Stimulated activated CD4-positive, alpha-beta T cell treated with anti-CD3 and anti-CD28 coated beads, Interleukin-12 subunit alpha, Interleukin-12 subunit beta, amount 100 ng/mL, for 48 hours (primary cell): Measurements from ENCODE around the gene MRPL32.
"Not testable (repeated sequence)": the region's sequence is repeated elsewhere in the genome, so short reads cannot be mapped to it uniquely, and the experiment has no call there.

ENCODE experiments used
- DNase-seq, 3 donors: peaks; one replicate each; pipeline ENCODE4 v3.0.0-alpha.2; 2020; ENCODE audit warnings: low read depth in 2 of 3, low spot score in 1 of 3

The MRPL32 gene

DNA sequence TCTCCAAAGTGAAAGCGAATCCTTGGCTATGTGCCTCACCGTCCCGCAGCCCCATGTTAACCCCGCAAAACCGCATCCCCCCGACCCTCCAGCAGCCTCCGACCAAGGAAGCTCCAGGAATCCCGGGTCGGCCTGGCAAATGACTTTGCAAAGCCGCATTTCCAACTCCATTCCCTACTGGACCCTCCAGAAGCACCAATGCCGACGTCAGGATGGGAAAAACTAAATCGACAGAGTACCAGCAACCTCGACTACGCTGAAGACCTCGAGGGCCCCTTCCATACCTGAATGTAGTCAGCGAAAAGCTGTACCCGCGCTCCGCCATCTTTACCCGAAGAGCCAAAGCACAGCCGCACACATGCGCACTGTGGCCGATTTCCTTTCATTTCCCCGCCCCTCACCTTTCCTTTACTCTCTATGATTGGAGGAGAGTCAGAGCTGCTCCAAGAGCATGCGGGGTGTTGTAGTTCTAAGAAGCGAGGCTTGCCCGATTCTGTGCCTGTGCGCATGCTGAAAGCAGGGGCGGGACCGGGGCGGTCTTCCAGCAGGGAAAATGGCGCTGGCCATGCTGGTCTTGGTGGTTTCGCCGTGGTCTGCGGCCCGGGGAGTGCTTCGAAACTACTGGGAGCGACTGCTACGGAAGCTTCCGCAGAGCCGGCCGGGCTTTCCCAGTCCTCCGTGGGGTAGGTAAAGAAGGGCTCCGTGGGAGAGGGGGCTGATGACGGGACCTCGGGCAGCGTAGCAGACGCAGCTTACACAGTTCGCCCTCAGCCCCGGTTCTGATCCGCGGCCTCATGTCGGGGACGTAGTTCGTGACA lies at the start of gene MRPL32, which contains the start of gene PSMA2:
MRPL32 (plus strand) TSS at position 543 of the 818 bp plus-strand sequence; CDS start at position 554, 11 bp downstream.
PSMA2 (minus strand) TSS at position 341 of the 818 bp plus-strand sequence; CDS start at position 325, 16 bp downstream.
- DNase-seq, result peak; percentile 86 to 91 (median 89)

DNA sequence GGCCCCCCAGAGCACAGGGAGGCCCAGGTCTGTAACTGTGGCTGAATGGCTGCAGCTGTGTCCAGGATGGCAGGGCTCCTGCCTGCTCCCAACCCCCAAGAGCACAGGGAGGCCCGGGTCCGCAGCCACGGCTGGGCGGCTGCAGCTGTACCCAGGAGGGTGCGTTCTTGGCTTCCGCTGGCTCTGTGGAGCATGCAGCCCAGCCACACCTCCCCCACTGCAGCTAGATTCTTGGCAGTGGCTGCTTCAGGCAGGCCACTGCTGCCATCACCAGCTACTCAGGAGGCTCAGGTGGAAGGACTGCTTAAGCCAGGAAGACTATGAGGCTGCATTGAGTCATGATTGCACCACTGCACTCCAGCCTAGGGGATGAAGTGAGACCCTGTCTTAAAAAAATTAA lies 48.2 kb upstream of the MRPL32 start:
- DNase-seq, result no peak

DNA sequence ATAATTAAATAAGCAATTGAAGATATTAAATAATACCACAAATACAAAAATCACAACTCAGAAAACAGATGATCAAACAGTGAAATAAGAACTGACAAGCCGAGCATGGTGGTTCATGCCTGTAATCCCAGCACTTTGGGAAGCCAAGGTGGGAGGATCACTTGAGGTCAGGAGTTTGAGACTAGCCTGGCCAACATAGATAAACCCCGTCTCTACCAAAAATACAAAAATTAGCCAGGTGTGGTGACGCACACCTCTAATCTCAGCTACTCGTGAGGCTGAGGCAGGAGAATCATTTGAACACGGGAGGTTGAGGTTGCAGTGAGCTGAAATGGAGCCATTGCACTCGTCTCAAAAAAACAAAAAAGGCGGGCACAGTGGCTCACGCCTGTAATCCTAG lies 47.0 kb upstream of the MRPL32 start:
- DNase-seq, result not testable (repeated sequence)

DNA sequence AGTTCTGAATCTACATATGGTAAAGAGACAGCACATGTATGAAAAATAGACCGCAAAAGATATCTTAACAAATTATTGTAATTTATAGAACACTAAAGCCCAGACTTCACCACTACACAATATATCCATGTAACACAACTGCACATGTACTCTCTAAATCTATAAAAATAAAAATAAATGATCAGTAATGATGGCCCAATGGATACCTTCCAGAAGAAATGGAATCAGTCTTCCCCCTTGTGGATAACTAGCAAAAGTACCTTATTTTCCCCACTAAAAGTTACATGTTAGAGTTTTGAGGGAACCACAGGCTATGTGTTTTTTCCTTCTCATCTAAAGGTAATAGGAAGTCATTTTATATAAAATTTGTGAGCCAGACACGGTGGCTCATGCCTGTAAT lies 46.0 kb upstream of the MRPL32 start:
- no peak for DNase-seq

DNA sequence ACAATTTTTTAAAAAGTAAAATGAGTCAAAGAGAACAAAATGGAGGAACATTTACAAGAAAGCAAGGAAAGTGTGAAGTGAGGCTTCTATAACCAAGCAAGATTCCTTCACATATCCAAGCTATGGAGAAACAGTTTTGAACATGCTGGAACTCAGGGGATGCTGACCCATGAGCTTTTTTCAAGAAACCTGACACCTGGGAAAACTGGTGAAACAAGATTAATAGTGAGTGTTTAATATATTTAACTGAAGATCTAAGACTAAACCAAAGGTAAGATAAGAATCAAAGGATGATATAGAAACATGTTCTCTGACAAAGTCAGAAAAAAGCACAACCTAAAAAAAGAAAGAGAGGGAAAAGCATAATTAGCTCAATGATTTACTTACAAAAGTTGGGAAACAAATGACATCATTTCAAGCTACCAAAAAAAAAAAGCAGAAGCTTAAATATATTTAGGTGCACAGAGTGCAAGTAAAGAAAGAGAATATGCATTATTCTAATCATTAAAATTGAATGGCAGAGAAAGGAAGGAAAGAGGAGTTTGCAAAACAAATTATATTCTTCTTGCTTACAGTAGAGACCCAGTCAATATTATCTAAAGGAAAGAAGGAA lies 45.2 kb upstream of the MRPL32 start:
- no peak for DNase-seq

DNA sequence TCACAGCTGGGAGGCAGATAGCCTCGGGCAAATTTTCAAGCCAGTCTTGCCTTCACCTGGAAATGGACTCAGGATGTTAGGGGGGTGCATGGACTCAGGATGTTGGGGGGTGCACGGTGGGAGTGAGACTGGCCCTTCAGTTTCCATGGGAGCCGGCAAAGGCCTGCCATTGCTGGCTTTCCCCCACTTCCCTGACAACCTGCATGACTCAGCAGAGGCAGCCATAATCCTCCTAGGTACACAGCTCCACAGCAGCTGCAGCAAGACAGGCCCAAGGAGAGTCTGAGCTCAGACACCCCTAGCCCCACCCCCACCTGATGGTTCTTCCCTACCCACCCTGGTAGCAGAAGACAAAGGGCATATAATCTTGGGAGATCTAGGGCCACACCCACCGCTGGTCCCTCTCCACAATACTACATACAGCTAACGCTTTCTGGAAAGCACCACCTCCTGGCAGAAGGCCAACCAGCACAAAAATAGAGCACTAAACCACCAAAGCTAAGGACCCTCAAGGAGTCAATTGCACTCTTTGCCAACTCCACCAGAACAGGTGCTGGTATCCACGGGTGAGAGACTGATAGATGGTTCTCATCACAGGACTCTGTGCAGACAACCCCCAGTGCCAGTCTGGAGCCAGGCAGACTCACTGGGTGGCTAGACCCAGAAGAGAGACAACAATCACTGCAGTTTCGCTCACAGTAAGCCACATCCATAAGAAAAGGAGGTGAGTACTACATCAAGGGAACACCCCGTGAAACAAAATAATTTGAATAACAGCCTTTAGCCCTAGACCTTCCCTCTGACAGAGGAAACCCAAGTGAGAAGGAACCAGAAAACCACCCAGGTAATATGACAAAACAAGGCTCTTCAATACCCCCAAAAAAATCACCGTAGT lies 38.6 kb upstream of the MRPL32 start:
- DNase-seq, result no peak

DNA sequence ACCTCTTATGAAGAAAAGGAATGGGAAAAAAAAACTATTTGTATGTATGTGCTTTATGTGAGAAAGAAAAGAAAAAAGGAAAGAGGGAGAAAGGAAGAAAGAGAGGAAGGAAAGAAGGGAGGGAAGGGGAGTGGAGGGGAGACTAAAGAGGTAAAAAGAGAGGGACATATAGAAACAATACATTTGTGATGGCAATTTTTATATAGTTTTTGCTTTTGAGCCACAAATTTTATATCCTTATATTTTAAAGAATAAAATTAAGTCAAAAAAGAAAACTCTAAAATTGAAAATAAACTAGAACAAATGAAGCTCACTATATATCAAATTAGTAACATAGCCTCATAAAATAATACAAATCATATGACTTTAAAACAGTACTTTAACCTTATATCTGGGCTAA lies 31.3 kb upstream of the MRPL32 start:
- DNase-seq, result no peak

DNA sequence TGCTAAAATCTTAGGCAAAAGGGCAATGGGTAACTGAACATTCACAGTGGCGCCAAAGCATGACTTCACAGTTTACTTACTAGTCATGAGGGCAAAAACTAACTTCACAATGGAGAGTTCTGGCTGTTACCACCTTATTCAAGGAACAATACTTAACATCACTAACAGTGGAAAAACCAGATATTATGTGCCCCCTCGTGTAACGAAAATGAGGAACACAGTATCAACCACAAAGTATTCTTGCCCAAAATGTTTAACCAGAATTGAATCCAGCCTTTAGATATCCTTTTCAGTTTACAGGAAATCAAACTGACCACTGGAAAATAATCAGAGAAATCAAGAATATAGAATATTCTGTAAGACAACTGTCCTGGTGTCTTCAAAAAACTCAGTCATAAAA lies 29.8 kb upstream of the MRPL32 start:
- DNase-seq, result no peak

DNA sequence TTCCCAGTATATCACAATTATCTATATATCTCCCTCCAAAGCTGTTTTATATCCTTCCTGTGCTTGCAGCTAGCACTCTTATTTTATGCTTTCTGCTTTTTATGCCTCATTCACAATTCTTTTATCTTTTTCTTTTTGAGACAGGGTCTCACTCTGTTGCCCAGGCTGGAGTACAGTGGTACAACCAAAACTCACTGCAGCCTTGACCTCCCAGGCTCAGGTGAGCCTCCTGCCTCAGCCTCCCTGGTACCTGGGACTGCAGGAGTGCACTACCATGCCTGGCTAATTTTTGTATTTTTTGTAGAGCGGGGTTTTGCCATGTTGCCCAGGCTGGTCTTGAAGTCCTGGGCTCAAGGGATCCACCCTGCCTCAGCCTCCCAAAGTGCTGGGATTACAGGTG lies 26.0 kb upstream of the MRPL32 start:
- DNase-seq, result no peak

DNA sequence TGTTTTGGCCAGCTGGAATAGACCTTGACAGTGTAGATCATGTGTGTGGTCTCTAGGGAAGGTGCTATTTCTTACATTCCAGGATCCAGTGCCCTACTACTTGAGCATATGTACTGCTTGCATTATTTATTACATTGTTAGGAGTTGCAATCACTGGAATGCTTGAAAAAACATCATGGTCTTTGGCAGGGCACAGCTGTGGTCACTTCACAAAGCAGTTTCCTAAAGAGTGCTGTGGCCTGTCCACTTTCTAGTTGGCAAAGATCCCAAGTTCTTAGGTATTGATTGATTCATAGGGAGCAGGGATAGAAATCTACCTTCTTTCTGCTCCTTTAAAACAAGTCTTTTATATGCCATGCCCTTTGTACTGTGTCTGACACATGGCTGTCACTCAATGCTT lies 24.9 kb upstream of the MRPL32 start:
- DNase-seq, result no peak

DNA sequence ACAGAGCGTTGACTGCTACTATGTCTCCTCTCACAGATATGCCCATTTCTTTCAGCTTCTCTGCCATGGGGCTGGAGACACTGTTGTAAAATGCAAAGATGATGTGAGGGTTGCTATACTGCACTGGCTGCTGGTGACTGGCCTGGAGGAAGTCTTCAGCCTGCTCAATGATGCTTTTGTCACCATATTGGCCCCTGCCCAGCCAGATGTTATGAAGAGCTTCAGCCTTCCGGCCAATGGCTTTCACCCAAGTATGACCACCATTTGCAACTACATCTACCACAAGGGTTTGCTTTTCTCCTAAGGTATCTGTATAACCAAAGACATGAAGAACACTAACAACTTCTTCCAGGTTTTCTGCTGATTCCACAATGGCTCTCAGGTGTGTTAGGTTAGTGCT lies 21.9 kb upstream of the MRPL32 start:
- DNase-seq, result no peak

DNA sequence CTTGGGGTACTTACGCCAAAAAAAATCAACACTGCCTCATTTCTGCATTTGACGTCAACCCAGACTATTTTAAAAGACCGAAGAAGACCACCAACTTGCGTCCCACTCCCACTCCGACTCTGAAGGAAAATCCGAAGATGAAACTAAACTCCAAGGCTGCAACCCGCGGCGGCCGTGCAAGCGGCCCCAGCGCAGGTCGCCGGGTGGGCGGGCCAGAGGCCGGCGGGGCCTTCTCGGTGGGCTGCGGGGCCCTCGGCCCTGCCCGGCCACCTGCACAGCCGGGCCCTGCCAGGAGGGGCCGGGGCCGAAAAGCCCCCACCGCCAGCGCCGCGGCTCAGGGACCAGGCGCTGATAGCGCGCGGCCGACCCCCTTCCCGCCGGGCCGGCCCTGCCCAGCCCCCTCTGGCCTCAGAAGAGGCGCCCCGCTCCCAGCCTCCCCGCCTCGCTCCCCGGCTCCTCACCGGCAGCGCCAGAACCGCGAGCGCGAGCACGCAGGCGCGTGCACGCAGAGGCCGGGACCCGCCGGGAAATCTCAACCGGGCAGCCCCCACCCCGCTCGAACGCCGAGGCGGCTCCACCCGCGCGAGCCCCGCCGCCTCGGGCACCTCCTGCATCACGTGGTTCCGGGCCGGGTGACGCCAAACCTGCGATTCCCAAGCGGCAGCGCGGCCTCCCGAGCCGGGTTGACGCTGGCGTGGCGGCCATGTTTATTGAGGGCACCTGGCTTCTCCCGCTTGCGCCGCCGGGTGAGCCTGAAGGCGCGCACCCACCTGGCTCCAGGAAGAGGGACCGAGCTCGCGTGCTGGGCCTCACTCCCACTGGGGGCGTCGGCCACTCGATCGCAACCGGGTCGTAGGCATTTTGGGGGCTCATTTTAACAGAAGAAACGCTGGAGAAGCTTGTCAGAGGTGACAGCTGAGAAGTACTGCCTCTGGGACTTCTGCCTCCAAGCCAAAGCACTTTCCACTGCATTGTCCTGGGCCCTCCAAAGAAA lies 20.4 kb upstream of the MRPL32 start, which contains the start of gene C7orf25:
C7orf25 (minus strand) TSS at position 617 of the 994 bp plus-strand sequence. CDS start 1,170 bp downstream, outside the sequence.
- peak; percentile 90 to 94 (median 93) for DNase-seq

DNA sequence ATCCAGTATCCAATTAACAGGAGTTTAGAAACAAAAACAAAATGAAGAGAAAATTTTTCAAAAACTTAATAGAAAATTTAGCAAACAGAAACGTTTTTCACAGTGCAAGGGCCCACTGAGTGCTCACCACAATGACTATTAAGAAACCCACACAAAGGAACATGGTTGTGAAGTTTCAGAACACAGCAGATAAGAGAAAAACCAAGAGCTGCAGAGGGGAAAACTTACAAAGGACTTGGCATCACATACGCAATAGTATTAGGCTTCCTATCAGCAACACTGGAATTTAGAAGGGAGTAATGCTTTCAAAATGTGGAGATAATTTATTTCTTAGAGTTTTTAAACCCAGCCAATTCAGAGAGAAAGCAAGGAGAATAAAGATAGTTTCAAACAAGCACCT lies 18.6 kb upstream of the MRPL32 start:
- no peak for DNase-seq

DNA sequence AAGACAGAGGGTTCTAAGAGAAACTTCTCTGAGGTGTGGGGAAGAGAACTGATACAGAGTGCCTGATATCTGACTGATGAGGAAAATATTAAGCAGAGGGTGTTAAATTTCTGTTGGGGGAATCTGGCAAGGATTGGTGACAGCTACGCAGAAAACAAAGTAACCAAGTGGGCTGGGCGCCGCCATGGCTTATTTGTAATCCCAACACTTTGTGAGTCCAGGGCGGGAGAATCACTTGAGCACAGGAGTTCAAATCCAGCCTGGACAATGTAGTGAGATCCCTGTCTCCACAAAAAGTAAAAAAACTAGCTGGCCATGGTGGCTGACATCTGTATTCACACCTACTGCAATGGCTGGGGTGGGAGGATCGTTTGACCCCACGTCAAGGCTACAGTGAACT lies 18.2 kb upstream of the MRPL32 start:
- DNase-seq, result no peak

DNA sequence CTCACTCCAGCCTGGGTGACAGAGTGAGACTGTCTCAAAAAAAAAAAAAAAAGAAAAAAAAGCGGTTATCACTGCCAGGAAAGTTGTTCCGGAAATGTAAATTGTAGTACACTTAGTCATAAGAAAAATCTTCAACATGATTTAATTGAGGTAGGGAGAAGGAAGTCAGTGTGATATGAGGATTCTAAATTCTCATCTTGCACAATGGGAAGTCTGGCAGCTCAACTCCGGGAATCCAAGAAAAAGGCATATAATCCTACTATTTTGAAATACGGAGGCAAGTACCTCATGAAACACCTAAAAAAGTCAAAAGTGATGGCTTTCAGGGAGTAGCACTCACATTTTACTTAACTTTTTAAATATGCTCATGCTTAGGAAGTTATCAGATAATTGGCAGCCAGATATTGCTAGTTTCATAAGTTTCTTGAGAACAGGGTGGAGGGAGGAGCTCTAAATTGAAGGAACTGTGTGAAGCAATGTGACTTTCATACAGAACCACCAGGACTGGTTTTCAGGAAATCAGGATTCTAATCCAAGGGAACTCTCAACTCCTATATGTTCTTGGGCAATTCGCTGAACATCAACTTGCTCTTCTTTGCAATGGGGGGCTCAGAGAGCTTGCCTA lies 17.6 kb upstream of the MRPL32 start:
- no peak for DNase-seq

DNA sequence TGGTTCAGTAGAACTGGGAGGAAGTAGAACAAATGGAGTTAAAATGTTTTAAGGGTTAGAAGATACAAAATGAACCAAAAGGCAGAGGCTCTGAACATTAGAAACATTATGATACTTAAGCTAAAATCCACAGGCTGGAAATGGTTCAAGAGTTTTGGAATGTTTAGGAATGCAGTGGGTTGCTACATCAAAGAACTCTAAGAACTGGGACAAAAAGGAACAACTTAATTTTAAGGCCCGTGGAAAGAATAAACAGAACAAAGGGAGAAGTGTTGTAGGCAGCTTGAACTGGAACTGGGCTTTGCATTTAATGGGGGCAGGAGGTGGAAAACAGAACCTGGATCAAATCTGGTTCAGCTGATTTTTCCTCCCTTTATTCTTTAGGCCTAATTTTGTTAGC lies 16.8 kb upstream of the MRPL32 start:
- DNase-seq, result no peak

DNA sequence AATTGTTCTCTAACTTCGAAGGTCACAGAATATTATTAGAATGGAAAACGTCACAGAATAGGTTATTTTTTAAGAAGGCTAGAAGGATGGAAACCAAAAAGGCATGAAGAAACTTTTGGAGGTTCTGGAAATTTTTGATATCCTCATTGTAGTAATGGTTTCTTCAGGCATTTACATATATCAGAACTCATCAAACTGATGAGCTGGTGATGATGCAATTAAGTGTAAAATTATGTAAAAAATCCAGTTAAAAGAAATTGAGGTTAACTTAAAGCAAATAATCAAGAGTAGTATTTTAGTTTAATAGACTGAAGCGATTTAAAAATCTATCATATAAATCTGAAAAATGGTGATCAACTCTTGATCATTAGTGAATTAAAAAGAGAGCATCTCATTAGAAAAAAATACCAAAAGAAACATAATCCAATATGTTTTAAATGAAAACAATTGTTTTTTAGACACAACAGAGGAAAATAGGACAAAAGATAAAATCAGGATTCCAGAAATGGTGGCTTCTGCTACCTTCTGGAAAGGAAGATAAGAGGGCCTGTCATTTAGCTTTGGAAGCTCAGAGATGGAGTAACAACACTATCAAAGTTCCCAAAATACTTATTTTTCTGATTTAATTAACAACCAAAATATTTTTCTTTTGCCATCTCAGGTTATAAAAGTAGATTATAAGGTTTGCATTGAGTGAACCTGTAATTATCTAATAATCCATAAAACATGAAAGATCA lies 10.0 kb upstream of the MRPL32 start:
- no peak for DNase-seq

DNA sequence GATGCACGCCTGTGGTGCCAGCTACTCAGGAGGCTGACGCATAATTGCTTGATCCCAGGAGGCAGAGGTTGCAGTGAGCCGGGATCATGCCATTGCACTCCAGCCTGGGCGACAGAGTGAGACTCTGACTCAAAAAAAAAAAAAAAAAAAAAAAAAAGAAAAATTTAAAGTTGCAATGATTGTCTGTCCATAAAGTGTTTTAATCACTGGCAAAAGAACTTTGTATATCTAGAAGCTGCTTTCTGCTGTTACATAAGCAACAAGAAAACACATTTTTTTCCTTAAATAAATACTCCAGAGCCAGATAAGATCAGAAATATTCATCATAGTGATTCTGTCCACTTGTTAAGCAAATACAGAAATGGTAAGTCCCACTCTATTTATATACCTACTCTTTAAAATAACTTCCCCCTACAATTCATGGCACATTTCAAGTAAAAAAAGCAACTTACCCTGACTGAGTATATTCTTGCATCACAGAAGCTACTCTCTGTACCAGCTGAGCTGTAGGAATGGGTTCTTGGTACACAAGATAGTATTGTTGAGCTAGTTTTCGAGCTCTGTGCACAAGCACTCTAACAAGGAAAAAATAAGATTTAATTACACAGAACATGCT lies 7.8 kb upstream of the MRPL32 start:
- no peak for DNase-seq

DNA sequence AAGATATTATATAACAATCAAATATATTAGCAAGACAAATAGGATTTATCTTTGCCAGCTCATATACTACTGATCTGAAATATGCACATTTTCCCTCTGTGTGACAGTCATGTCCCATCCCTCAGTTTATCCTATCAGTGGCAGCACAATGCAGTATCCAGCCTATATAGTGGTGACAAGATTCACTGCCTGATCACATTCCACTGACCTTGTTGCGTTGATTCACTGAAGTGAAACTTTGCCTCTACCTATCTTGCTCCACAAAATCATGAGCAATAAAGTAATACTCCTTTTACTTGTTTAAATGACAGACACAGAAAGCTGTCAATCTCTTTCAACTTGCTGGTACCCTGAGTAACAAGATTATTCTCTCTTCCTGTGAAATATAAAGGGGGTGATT lies 6.5 kb upstream of the MRPL32 start:
- DNase-seq, result no peak
